ENCODE results near the gene COL4A1.

GRCh38 chr13:110124201-110124940, 182.6 kb downstream of the COL4A1 start:
- no peak for TF ChIP-seq EGR1 (IDR thresholded peaks at IDR 0.05)
- no peak for TF ChIP-seq RAD21 (IDR thresholded peaks at IDR 0.05; ENCODE audit: low read depth)
- TF ChIP-seq TAF1 (IDR thresholded peaks at IDR 0.05; ENCODE audit: low read depth), result no peak
- no peak for TF ChIP-seq CEBPB (IDR thresholded peaks at IDR 0.05)
- TF ChIP-seq EP300 (IDR thresholded peaks at IDR 0.05; ENCODE audit: borderline replicate concordance), result no peak
- no peak for TF ChIP-seq NFIC (IDR thresholded peaks at IDR 0.05)
- TF ChIP-seq MAX (IDR thresholded peaks at IDR 0.05), result no peak
- no peak for TF ChIP-seq REST (IDR thresholded peaks at IDR 0.05; ENCODE audit: low read depth)
- TF ChIP-seq TEAD4 (IDR thresholded peaks at IDR 0.05), result no peak
- no peak for TF ChIP-seq CREB1 (IDR thresholded peaks at IDR 0.05; ENCODE audit: low read depth)
- TF ChIP-seq USF1 (IDR thresholded peaks at IDR 0.05), result no peak

All from Ishikawa (cell line).